Osteoblast (primary cell): ENCODE data around the gene SESN3. TPM values are rescaled to one million over a fixed set of nuclear protein-coding genes. Genes with fewer than 3 reads are reported as not detected.

Experiments used
- DNase-seq: peaks from one replicate; pipeline ENCODE4 v3.0.0; 2011; ENCODE audit warnings: low spot score, mixed read lengths; ENCODE audit not compliant: insufficient read length; ENCODE audit errors: missing footprints
- H2AFZ ChIP-seq: 2 replicates; pipeline ENCODE4 v1.6.0; 2011; ENCODE audit warnings: mild to moderate bottlenecking, low read length
- H3K27ac ChIP-seq: 2 replicates; pipeline ENCODE4 v1.5.1; 2011; ENCODE audit warnings: mild to moderate bottlenecking, low read depth, low read length, moderate library complexity
- H3K27me3 ChIP-seq: 2 replicates; pipeline ENCODE4 v1.6.0; 2012; ENCODE audit warnings: mild to moderate bottlenecking, control low read depth, inconsistent platforms, low read length, moderate library complexity; ENCODE audit not compliant: insufficient read depth
- H3K36me3 ChIP-seq: 2 replicates; pipeline ENCODE4 v1.5.1; 2011; ENCODE audit warnings: mild to moderate bottlenecking, low read length, control low read depth, moderate library complexity; ENCODE audit not compliant: insufficient read depth
- H3K4me1 ChIP-seq: 2 replicates; pipeline ENCODE4 v1.5.1; 2011; ENCODE audit warnings: mild to moderate bottlenecking, low read length, control low read depth, moderate library complexity; ENCODE audit not compliant: insufficient read depth
- H3K4me2 ChIP-seq: 2 replicates; pipeline ENCODE4 v1.6.0; 2011; ENCODE audit warnings: mild to moderate bottlenecking, low read length; ENCODE audit not compliant: insufficient read depth
- H3K4me3 ChIP-seq: fragments of 200-600 bp; sonication (generic); 3 replicates; pipeline ENCODE4 v1.5.1; 2012; ENCODE audit warnings: mild to moderate bottlenecking, low read length, inconsistent platforms; ENCODE audit not compliant: insufficient read depth
- H3K79me2 ChIP-seq: 2 replicates; pipeline ENCODE4 v1.6.0; 2012; ENCODE audit warnings: mild to moderate bottlenecking, low read length, control low read depth, inconsistent platforms; ENCODE audit not compliant: insufficient read depth
- H3K9me3 ChIP-seq: 2 replicates; pipeline ENCODE4 v1.5.1; 2011; ENCODE audit warnings: low read depth, low read length, control low read depth
- H4K20me1 ChIP-seq: 2 replicates; pipeline ENCODE4 v1.6.0; 2012; ENCODE audit warnings: mild to moderate bottlenecking, low read length, control low read depth; ENCODE audit not compliant: insufficient read depth
- total RNA-seq: library from RNA; depleted of rRNA; stranded (reverse); fragments of >200 nt; gene quantifications from 2 replicates; pipeline ENCODE4 v1.2.3, GENCODE V29; 2012
- TF ChIP-seq, protein P1 (sequence below): IDR thresholded peaks from 2 replicates; pipeline ENCODE4 v1.5.1; 2011; ENCODE audit warnings: mild to moderate bottlenecking, low read depth, low read length, moderate library complexity; ENCODE audit errors: extremely low read depth

Gene SESN3
- total RNA-seq, 1 donor, result 24.6 TPM

DNA sequence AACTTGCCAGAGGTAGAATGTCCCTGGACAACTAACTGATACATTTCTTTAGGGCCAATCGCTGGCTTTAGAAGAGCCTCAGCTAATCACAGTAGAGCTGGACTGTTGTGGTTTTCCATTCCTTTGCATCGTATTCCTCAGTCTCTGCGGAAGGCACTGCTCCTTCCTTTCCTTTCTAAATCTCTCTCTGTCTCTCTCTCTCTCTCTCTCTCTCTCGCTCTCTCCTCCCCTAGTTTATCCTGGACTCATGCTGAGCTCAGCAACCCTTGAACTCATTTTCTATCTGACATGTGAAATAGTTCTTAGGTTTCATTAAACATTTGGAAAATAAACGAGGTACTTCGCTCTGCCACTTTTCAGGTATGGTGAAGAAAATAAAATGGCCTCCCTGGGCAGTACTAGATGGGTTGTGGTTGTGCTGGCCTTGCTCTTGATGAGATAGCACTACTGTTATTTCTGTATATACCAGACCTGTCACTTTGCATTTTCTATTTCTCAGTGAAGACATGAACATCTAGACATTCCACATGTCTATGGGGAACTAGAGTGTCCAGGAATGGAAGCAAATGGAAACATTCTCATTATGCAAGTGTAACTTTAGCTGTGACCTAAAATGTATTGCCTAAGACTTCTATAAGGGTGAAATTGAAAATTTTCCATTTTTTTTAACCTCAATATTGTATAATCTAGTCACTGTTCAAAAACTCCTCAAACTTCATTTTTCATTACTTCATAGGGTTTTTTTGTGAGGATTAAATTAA, 12.0 kb upstream of the SESN3 start:
- Histone ChIP-seq H4K20me1 (no peaks in the 10 kb centered on the region), H3K36me3 (no peaks in the 10 kb centered on the region), H3K27ac (no peak overlapping the region), H2AFZ (no peak overlapping the region), H3K79me2 (no peaks in the 10 kb centered on the region), H3K4me2 (no peak overlapping the region), H3K27me3 (no peaks in the 10 kb centered on the region), H3K9me3 (no peaks in the 10 kb centered on the region), H3K4me3 (no peak overlapping the region), H3K4me1 (no peaks in the 10 kb centered on the region)
- DNase-seq, result no peak
- TF ChIP-seq, protein P1, sequence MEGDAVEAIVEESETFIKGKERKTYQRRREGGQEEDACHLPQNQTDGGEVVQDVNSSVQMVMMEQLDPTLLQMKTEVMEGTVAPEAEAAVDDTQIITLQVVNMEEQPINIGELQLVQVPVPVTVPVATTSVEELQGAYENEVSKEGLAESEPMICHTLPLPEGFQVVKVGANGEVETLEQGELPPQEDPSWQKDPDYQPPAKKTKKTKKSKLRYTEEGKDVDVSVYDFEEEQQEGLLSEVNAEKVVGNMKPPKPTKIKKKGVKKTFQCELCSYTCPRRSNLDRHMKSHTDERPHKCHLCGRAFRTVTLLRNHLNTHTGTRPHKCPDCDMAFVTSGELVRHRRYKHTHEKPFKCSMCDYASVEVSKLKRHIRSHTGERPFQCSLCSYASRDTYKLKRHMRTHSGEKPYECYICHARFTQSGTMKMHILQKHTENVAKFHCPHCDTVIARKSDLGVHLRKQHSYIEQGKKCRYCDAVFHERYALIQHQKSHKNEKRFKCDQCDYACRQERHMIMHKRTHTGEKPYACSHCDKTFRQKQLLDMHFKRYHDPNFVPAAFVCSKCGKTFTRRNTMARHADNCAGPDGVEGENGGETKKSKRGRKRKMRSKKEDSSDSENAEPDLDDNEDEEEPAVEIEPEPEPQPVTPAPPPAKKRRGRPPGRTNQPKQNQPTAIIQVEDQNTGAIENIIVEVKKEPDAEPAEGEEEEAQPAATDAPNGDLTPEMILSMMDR, result no peak

DNA sequence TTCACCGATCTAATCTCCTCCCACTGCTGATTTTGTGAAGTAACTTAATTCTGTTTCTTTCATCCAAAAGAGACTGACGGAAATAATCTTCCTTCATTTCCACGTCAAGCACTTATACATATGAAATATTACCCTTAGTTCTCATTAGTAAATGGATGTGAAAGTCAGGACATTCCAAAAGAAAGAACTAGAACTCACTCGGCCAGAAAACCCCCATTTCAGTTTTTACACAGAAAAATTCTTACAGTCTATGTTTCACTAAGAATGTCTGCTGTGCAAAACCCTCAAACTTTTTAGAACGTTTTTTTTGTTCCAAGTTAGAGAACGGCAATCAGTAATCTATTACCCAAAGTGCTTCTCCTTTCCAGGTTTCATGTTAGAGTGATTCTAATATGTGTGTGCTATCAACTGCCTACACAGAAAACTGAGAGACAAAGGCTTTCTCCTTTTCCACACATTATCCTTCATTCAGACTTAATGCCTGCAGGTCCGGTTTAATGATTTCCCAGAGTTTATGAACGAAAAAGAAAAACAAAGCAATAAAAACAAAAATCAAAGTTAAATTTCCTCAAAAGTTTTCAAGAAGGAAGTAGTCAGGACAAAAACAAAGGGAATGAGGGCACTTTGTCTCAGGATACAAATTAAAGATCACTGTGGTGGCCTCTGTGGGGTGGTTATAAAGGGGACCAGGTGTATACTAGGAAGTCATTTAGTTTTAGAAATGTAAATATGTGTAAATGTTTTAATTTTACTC, 11.3 kb upstream of the SESN3 start:
- no peaks in the 10 kb centered on the region for H4K20me1 ChIP-seq
- H3K4me3 ChIP-seq, result no peak overlapping the region
- H3K27me3 ChIP-seq, result no peaks in the 10 kb centered on the region
- H3K79me2 ChIP-seq, result no peaks in the 10 kb centered on the region
- H3K27ac ChIP-seq, result no peak overlapping the region
- no peak for DNase-seq
- H3K4me2 ChIP-seq, result no peak overlapping the region
- H3K36me3 ChIP-seq, result no peaks in the 10 kb centered on the region
- H3K9me3 ChIP-seq, result no peaks in the 10 kb centered on the region
- TF ChIP-seq, protein P1, result no peak
- H3K4me1 ChIP-seq, result no peaks in the 10 kb centered on the region
- no peak overlapping the region for H2AFZ ChIP-seq

- Histone ChIP-seq H3K36me3 (no peaks in the 10 kb centered on the region), H3K79me2 (no peaks in the 10 kb centered on the region), H4K20me1 (no peaks in the 10 kb centered on the region), H3K4me1 (no peaks in the 10 kb centered on the region), H3K4me3 (no peak overlapping the region), H3K27ac (no peak overlapping the region), H3K27me3 (no peaks in the 10 kb centered on the region), H3K4me2 (no peak overlapping the region), H2AFZ (no peak overlapping the region), H3K9me3 (no peaks in the 10 kb centered on the region)
- no peak for DNase-seq
- TF ChIP-seq, protein P1, result no peak
Measured at GRCh38 chr11:95241681-95242081, 10.7 kb upstream of the SESN3 start.
